Motor neuron (in vitro differentiated cells): Measurements from ENCODE around the gene ANKRD2. TPM values are rescaled to one million over a fixed set of nuclear protein-coding genes. Genes with fewer than 3 reads are reported as not detected.
"Not testable (repeated sequence)": the region's sequence is repeated elsewhere in the genome, so short reads cannot be mapped to it uniquely, and the experiment has no call there.

Experiments used
- ATAC-seq, 8 experiments: fragments of 200-7000 bp; cut with Tn5 transposase; replicated peaks in 6 of 8; 2 replicates each; pipeline ENCODE4 v1.8.0; 2021; ENCODE audit warnings: mild to moderate bottlenecking in 8 of 8, moderate library complexity in 8 of 8
- H3K27ac ChIP-seq, 2 donors: fragments of 250-450 bp; sonication (Bioruptor Pico); 2 replicates each; pipeline ENCODE4 v1.9.0; 2021; ENCODE audit warnings: antibody characterized with exemption in 2 of 2, mild to moderate bottlenecking in 2 of 2, moderate library complexity in 1 of 2
- H3K4me1 ChIP-seq, 2 donors: fragments of 250-450 bp; sonication (Bioruptor Pico); replicated peaks in 1 of 2; 2 replicates each; pipeline ENCODE4 v1.6.1; 2021; ENCODE audit warnings: antibody characterized with exemption in 2 of 2, mild to moderate bottlenecking in 2 of 2, moderate library complexity in 1 of 2
- H3K4me3 ChIP-seq, 5 donors: fragments of 250-450 bp; sonication (Bioruptor Pico); 2 replicates each; pipeline ENCODE4 v1.9.0; 2021; ENCODE audit warnings: antibody characterized with exemption in 5 of 5, mild to moderate bottlenecking in 5 of 5, moderate library complexity in 4 of 5
- WGBS, 10 experiments: fragments of 450-650 bp; shearing (Covaris generic); methylation state at CpG; one replicate each; pipeline ENCODE4 v1.0.0; 2022; 5-methylcytosine and 5-hydroxymethylcytosine counted together
- in situ Hi-C, 9 experiments: fragments of 400-800 bp; cut with MboI; loops; one replicate each; pipeline ENCODE4 v1.15.0; 2021; ENCODE audit warnings: low sequenced_read_pairs in 9 of 9, low pct_unique_long_range_greater_than_20kb in 2 of 9; ENCODE audit not compliant: unreplicated experiment in 9 of 9
- total RNA-seq, 8 experiments: library from RNA; unstranded; fragments of 300-600 nt; gene quantifications; 2 replicates each; pipeline versions ENCODE4 v1.2.3 to v1.2.4, GENCODE V29; 2022

ANKRD2 gene, protein sequence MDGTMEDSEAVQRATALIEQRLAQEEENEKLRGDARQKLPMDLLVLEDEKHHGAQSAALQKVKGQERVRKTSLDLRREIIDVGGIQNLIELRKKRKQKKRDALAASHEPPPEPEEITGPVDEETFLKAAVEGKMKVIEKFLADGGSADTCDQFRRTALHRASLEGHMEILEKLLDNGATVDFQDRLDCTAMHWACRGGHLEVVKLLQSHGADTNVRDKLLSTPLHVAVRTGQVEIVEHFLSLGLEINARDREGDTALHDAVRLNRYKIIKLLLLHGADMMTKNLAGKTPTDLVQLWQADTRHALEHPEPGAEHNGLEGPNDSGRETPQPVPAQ
- total RNA-seq = under 1 TPM in 1 of 8 experiments, not detected in 7; 0.21 TPM

DNA sequence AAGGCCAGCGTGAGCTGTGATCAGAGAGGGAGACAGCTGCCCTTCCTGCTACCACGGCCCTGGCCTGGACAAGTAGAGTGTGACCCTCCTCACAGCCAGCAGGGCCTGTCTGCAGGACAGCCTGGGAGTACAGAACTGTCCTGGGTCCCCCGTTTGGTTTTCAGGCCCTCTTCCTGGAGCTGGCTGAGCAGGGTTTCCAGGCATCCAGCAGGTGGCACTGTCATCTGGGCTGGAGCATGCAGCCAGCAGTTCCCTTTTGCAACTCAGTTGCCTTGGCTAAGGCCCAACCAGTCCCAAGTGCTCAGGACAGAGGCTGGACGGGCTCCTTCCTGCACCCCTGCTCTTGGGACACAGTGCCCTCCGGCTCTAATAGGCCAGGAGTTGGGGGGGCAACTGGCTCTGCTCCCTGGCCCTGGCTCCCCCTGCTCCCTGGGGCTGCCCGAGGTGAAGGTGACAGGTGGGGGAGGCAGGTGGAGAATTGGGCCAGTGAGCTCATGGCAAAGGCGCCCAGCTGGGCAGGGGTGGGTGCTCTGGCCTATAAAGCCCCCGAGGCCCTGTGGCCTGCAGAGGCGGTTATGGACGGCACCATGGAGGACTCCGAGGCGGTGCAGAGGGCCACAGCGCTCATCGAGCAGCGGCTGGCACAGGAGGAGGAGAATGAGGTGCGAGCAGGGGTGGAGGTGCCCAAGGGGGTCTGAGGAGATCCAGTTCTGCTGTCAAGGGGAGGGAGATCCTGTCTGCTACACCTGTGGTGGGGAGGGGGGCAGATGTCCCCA is at the start of gene ANKRD2:
Gene ANKRD2, plus strand, starts transcription at position 566 of the 776 bp plus-strand sequence. Its CDS starts 10 bp downstream, at position 576.
- in situ Hi-C loops = loop anchor here in 1 of 9 experiments (25.0 kb wide), 1 partner anchor 110 kb away; no protein-coding TSS in a partner anchor
- peak; percentile 62 to 94 (median 81) for ATAC-seq
- H3K27ac ChIP-seq = no peak within 1 kb of the TSS
- H3K4me1 ChIP-seq = no peaks in the 10 kb centered on the region
- WGBS, 10 experiments = 47 to 100% (median 80%) methylated on average over 1 to 6 of the region's 16 CpGs; no CpG with 5 or more reads in 5 of the 10 experiments
- H3K4me3 ChIP-seq = no peak within 1 kb of the TSS

DNA sequence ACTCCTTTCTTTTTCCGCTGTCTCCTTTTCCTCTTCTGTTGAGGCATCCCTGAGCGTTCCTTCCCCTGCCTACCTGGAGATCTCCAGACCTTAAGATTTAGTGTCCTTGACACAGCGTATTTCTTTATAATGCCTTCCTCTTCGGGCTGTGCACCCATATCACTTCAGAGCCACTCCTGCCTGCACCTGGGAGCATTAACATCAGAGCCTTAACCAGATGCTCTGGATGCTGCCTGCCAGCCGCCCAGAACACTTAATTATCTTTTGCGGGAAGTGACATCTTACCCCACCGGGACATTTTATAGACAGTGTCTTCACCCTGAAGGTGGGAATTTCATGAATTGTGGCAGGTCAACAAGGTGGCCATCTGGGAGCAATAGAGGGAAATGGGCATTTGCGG is 49.6 kb upstream of the ANKRD2 start:
- peak in 1 of 8 experiments; percentile 30 for ATAC-seq
- Histone ChIP-seq H3K4me1 (peaks cover 8 to 17% of the 10 kb centered on the region in 2 donors), H3K4me3 (no peak overlapping the region), H3K27ac (no peak overlapping the region)
- in situ Hi-C loops = no loop called here
- 49 to 91% (median 83%) methylated on average over 1 to 6 of the region's 8 CpGs; no CpG with 5 or more reads in 3 of the 10 experiments for WGBS, 10 experiments

DNA sequence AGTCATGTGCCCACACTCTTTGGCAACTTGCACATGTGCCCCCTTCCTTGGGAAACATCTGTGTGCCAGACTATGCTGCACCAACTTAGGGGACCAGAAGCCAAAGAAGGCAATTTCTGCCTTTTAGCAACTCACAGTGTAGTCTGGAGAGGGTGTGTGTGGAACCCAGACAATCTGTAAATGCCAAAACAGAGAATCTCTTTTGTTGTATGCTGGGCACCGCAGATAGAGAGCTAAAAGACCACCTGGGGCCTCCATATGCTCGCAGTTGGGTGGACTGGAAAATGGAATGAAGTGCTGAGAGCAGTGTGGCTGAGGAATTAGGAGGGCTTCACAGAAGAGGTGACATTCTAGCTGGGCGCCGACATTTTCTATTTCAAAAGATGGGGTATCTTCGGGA is 47.5 kb upstream of the ANKRD2 start:
- in situ Hi-C loops = no loop called here
- peak in 1 of 8 experiments; percentile 44 for ATAC-seq
- 54 to 94% (median 80%) methylated on average over 2 to 5 of the region's 5 CpGs; no CpG with 5 or more reads in 4 of the 10 experiments for WGBS, 10 experiments
- no peaks in the 10 kb centered on the region for H3K4me1 ChIP-seq
- no peak overlapping the region for H3K4me3 ChIP-seq
- no peak overlapping the region for H3K27ac ChIP-seq

DNA sequence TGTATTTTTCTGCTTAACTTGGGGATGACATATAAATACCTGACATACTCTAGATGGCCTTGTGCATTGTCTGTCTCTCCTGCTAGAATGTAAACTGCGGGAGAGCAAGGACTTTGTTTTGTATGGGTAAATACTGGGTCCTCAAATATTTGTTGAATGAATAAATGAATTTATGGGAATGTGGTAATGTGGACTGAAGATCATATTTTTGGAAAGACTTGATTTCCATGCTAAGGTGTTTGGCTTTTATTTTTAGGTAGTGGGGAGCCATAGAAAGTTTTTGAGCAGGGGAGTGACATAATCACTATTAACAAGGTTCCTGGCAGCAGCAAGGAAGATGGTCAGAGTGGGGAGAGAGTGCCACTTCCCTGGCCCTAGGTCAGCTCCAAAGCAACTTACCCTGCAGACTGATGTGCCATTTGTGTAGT is 46.9 kb upstream of the ANKRD2 start:
- in situ Hi-C loops = no loop called here
- H3K4me3 ChIP-seq = no peak overlapping the region
- H3K27ac ChIP-seq = no peak overlapping the region
- 83 to 100% (median 100%) methylated on average over 1 of the region's 1 CpG; no CpG with 5 or more reads in 4 of the 10 experiments for WGBS, 10 experiments
- H3K4me1 ChIP-seq = no peaks in the 10 kb centered on the region
- no peak for ATAC-seq

DNA sequence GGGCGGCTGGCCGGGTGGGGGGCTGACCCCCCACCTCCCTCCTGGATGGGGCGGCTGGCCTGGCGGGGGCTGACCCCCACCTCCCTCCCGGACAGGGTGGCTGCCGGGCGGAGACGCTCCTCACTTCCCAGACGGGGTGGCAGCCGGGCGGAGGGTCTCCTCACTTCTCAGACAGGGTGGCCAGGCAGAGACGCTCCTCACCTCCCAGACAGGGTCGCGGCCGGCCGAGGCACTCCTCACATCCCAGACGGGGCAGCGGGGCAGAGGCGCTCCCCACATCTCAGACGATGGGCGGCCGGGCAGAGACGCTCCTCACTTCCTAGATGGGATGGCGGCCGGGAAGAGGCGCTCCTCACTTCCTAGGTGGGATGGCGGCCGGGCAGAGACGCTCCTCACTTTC is 43.7 kb upstream of the ANKRD2 start:
- no CpG with 5 or more reads among the region's 29 CpGs for WGBS, 10 experiments
- in situ Hi-C loops, ATAC-seq, H3K27ac ChIP-seq, H3K4me3 ChIP-seq, H3K4me1 ChIP-seq: not testable (repeated sequence)

DNA sequence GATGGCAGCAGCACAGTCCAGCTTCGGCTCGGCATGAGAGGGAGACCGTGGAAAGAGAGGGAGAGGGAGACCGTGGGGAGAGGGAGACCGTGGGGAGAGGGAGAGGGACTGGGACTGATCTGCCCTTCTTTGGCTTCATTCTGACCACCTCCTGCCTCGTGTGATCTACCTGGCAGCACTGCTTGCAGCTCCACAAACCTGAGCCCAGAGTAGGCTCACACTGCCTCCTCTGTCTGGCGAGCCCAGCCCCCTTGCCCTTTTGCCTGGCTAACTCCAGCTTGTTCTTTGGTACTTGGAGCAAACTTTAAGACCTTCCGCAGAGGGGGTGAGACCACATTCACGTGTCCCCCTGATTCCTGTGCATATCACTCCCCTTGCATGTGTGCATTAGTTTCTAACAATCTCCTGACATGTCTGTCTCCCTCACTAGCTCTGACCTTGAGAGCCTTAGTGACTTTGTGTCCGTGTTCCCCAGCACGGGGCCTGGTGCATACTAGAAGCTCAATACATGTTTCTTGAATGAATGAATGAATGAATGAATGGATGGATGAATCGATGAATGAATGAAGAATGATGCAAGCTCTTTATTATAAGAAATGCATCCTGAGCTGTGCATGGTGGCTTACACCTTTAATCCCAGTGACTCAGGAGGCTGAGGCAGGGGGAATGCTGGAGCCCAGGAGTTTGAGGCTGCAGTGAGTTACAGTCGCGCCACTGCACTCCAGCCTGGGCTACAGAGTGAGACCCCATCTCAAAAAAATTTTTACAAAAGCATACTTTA is 42.7 kb upstream of the ANKRD2 start:
- Histone ChIP-seq H3K4me3 (no peak overlapping the region), H3K4me1 (peaks cover 0 to 5% of the 10 kb centered on the region in 2 donors), H3K27ac (no peak overlapping the region)
- in situ Hi-C loops = no loop called here
- 53 to 100% (median 83%) methylated on average over 1 to 6 of the region's 14 CpGs; no CpG with 5 or more reads in 1 of the 10 experiments for WGBS, 10 experiments
- no peak for ATAC-seq

DNA sequence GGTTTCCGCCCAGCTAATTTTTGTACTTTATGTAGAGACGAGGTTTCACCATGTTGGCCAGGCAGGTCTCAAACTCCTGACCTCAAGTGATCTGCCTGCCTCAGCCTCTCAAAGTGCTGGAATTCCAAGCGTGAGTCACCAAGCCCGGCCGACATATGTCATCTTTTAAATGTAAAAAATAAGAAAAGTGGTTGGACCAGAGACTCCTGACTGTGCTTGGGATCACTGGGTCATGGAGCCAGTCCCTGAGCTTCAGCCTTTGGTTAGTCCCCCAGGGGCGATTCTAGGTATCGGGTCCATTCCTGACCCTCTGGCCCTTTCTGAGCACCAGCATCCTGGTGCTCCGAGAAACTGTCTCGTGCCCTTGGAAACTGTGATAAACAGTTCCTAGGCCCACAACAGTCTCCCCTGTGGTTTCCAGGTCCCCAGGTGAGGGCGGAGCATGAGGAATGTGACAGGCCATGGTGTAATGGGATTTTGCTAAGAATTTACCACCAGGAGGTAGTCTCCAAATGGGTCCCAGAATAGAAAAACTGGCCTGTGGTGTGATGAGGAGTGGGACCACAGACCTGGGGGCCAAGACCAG is 41.1 kb upstream of the ANKRD2 start:
- Histone ChIP-seq H3K4me3 (no peak overlapping the region), H3K27ac (no peak overlapping the region), H3K4me1 (peaks cover 0 to 5% of the 10 kb centered on the region in 2 donors)
- in situ Hi-C loops = no loop called here
- no peak for ATAC-seq
- WGBS, 10 experiments = 40 to 96% (median 88%) methylated on average over 1 to 6 of the region's 10 CpGs; no CpG with 5 or more reads in 4 of the 10 experiments

DNA sequence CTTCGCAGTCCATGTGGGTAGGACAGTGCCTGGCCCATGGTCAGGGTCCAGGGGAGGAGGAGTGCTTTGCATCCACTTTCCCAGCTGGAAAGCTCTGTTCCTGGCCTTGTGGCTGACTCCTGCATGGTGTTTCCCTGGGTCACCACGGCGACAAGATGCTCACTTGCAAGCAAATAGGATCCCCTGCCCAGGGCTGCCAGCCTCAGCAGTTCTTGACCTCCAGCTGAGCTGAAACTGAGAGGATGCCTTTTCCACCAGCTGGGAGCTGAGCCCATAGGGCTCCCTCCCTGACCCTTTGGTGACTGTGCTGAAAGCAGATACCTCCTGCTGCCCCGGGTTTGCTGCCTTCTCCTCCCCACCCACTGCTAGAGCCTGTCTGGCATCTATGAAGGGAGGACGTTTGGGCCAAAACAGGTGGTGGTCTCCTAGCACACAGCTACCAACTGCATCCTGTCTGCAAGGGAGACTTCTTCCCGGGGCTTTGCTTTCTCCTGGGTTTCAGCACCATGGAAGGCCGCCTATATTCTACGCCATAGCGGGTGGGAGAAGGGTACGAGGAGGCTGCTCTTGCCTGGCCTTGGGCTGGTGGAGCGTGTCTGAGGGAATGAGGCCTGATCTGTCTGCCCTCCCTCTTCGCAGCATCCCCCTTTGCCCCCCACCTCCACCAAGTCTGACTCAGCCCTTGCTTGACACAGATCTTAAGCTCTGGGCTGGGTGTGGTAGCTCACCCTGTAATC is 39.5 kb upstream of the ANKRD2 start:
- Histone ChIP-seq H3K4me1 (peaks cover 0 to 5% of the 10 kb centered on the region in 2 donors), H3K4me3 (no peak overlapping the region), H3K27ac (no peak overlapping the region)
- in situ Hi-C loops = no loop called here
- peak; percentile 42 to 91 (median 56) for ATAC-seq
- WGBS, 10 experiments = 60 to 100% (median 70%) methylated on average over 1 to 2 of the region's 12 CpGs; no CpG with 5 or more reads in 5 of the 10 experiments

DNA sequence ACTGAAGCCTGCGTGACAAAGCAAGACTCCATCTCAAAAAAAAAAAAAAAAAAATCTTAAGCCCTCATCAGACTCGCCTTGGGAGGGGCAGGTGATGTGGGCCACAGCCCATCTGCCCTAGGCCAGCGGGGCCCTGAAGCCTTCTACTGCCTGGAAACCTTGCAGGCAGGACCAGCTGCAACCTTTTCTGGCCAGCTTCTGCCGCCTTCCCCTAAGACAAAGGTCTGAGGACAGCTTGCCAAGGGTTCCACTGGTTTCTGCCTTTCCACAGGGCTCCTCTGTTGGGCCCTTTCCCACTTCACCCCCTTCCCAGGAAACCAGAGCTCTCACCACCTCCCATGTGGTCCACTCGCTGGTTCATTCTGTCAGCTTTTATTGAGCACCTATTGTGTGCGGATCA is 38.7 kb upstream of the ANKRD2 start:
- in situ Hi-C loops = no loop called here
- 0 to 100% (median 90%) methylated on average over 1 to 2 of the region's 6 CpGs; no CpG with 5 or more reads in 3 of the 10 experiments for WGBS, 10 experiments
- H3K4me3 ChIP-seq = no peak overlapping the region
- no peak overlapping the region for H3K27ac ChIP-seq
- H3K4me1 ChIP-seq = peaks cover 0 to 5% of the 10 kb centered on the region in 2 donors
- ATAC-seq = peak in 1 of 8 experiments; percentile 45

DNA sequence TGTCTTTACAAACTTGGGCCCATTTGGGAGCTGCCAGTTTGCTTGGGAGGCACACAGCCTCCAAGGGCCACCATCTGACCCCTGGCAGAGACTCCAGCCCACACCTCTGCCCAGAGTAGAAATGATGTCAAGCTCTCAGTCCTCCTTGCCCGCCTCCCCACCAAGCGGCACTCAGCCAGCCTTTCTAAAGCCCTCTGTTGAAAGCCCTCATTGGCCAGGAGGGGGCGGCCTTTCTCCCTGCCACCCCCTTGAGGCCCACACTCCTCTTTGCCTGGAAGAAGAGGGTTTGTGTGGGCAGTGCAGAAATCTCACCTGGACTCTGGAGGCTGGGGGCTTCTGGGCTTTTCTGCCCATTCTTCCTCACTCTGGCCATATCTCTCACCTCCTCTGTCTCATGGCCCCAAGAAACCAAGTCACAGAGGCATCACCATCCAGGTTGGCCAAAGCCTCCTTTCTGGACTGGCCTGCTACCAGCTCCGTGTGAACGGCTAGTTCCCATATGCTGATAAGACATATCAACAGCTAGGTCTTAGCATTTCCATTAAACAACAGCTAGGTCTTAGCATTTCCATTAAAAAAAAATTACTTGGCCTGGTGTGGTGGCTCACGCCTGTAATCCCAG is 37.7 kb upstream of the ANKRD2 start:
- in situ Hi-C loops = no loop called here
- 80 to 94% (median 86%) methylated on average over 1 to 4 of the region's 6 CpGs; no CpG with 5 or more reads in 6 of the 10 experiments for WGBS, 10 experiments
- Histone ChIP-seq H3K4me3 (no peak overlapping the region), H3K27ac (no peak overlapping the region), H3K4me1 (peaks cover 0 to 7% of the 10 kb centered on the region in 2 donors)
- peak in 5 of 8 experiments; percentile 33 to 77 (median 35) for ATAC-seq

DNA sequence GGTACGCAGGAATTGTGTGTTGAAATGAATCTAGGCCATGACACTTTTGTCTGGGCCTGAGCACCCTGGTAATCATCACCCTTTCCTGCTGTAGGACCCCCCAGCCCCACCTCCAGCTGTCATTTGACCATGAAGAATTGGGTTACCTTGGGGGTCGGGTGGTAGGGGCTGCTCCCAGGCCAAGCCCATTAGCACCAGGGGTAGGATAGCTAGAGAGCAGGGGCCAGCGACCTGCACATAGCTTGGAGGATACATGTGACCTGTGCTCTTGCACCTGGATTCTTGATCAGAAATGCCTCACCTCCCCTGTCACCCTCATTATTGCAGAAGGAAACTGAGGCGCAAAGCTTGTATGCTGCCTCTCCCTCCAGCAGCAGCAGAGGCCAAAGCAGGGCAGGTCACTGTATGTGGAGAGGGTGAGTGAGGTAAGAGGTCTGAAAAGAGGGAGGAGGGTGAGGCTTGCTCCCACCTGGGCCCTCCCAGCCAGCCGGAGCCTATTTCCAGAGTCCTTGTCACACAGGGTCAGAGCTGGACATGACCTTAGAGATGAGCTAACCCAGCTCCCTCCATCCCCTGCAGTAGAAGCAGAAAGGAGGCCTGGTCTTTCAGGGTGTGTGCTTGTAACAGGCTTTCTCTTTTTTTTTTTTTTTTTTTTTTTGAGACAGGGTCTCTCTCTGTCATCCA is 35.3 kb upstream of the ANKRD2 start:
- Histone ChIP-seq H3K4me3 (no peak overlapping the region), H3K27ac (no peak overlapping the region), H3K4me1 (peaks cover under 1 to 16% of the 10 kb centered on the region in 2 donors)
- ATAC-seq = no peak
- in situ Hi-C loops = no loop called here
- 76 to 100% (median 86%) methylated on average over 1 to 4 of the region's 5 CpGs; no CpG with 5 or more reads in 6 of the 10 experiments for WGBS, 10 experiments
